Muscle layer of colon (tissue), 2 donors: ENCODE data around the gene PRKCH.

Experiments
- H3K27ac ChIP-seq: one replicate; pipeline ENCODE4 v1.7.0; 2013; ENCODE audit warnings: low read depth, mild to moderate bottlenecking, low read length, moderate library complexity
- H3K27me3 ChIP-seq, 2 donors: one replicate each; pipeline ENCODE4 v1.7.0; 2013; ENCODE audit warnings: low read length in 2 of 2, mild to moderate bottlenecking in 2 of 2; ENCODE audit not compliant: insufficient read depth in 2 of 2, control insufficient read depth in 1 of 2
- H3K36me3 ChIP-seq: one replicate; pipeline ENCODE4 v1.7.0; 2013; ENCODE audit warnings: mild to moderate bottlenecking, low read length; ENCODE audit not compliant: insufficient read depth
- H3K4me1 ChIP-seq: one replicate; pipeline ENCODE4 v1.7.0; 2013; ENCODE audit warnings: mild to moderate bottlenecking, low read length; ENCODE audit not compliant: insufficient read depth
- H3K4me3 ChIP-seq, 2 donors: one replicate each; pipeline ENCODE4 v1.7.0; 2013; ENCODE audit warnings: low read length in 2 of 2, low read depth in 1 of 2, mild to moderate bottlenecking in 1 of 2, moderate library complexity in 1 of 2
- H3K9ac ChIP-seq: one replicate; pipeline ENCODE4 v1.7.0; 2013; ENCODE audit warnings: low read length
- H3K9me3 ChIP-seq: one replicate; pipeline ENCODE4 v1.7.0; 2013; ENCODE audit warnings: mild to moderate bottlenecking, low read length
- donor health status: abdominal sarcoma.
- donor health status: Adenocarcinoma of cecum.

The PRKCH gene

DNA sequence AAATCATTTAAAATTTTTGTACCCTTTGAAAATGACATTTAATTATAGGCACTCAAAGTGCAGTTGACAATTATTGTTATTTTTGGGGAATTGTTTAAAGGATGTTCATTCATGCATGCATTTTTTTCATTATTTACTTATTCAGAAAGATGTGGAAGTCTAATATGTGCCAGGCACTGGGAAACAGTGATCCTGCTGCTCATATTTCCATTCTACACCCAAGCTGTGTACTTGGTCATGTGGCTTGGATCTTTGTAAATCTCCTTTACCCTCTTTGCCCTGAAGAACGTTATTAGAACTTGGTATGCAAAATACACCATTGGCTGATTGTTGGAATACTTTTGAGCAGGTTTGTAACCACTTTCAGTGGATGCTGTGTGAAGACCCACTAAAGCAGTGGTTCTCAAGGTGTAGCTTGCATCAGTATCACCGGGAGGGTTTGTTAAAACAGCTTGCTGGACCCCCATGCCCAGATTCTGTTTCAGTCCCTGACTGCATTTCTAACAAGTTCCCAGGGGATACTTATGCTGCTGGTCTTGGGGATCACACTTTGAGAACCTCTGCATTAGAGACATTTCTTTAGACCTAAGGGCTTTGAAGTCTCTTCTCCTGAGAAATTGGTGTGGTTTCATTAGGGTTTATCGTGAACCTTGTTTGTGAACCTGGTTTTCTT lies 47.5 kb downstream of the PRKCH start:
- Histone ChIP-seq H3K4me3 (no peak overlapping the region), H3K27ac (no peak overlapping the region), H3K9me3 (no peaks in the 10 kb centered on the region), H3K27me3 (no peaks in the 10 kb centered on the region), H3K4me1 (no peaks in the 10 kb centered on the region), H3K9ac (no peak overlapping the region), H3K36me3 (no peaks in the 10 kb centered on the region)

GRCh38 chr14:61369454-61369810 lies 48.1 kb downstream of the PRKCH start:
- H3K36me3 ChIP-seq: no peaks in the 10 kb centered on the region
- H3K4me1 ChIP-seq: no peaks in the 10 kb centered on the region
- no peak overlapping the region for H3K9ac ChIP-seq
- H3K27ac ChIP-seq: no peak overlapping the region
- H3K27me3 ChIP-seq: no peaks in the 10 kb centered on the region
- H3K4me3 ChIP-seq: no peak overlapping the region
- H3K9me3 ChIP-seq: no peaks in the 10 kb centered on the region

DNA sequence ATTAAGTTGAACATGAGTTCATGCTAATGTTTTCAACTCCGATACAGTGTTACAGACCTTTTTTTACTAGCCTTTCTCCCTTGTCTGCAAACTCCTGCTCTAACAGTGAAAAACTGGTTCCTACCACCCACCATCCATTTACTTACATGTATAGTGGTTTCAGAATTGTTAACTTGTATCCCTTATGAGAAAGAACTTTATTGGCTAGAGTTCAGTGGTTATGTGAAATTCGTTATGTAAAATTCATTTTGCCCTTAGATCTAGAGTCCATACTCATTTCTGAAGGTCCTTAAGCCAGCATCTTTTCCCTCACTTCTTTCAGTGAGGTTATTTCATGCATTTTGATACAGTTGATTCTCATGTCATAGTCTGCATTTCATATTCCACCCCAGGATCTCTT lies 51.0 kb downstream of the PRKCH start:
- Histone ChIP-seq H3K4me1 (no peaks in the 10 kb centered on the region), H3K36me3 (no peaks in the 10 kb centered on the region), H3K9me3 (no peaks in the 10 kb centered on the region), H3K27ac (no peak overlapping the region), H3K9ac (no peak overlapping the region), H3K27me3 (no peaks in the 10 kb centered on the region), H3K4me3 (no peak overlapping the region)

DNA sequence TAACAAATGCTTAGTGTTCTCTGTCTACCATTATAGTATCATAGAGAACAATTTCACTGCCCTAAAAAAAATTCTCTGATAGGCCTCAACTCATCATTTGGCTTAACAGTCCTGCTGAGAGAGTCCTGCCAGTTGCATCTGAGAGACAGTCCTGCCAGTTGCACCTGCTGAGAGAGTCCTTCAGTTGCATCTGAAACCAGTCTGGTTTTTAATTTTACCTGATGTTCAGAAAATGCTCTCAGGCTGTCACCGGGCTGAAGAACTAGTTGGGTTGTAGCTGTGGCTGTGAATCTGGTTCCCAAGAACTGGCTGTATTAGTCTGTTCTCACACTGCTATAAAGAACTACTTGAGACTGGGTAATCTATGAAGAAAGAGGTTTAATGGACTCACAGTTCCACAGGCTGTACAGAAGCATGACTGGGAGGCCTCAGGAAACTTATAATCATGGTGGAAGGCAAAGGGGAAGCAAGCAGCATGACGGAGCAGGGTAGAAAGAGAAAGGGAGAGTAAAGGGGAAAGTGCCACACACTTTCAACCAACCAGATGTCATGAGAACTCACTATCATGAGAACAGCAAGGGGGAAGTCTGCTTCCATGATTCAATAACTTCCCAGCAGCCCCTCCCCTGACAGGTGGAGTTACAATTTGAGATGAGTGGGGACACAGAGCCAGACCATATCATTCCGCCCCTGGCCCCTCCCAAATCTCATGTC lies 51.6 kb downstream of the PRKCH start:
- no peaks in the 10 kb centered on the region for H3K36me3 ChIP-seq

GRCh38 chr14:61374284-61374683 lies 52.9 kb downstream of the PRKCH start:
- H3K9me3 ChIP-seq: no peaks in the 10 kb centered on the region
- no peaks in the 10 kb centered on the region for H3K36me3 ChIP-seq
- no peak overlapping the region for H3K4me3 ChIP-seq
- no peaks in the 10 kb centered on the region for H3K27me3 ChIP-seq
- no peak overlapping the region for H3K27ac ChIP-seq
- no peaks in the 10 kb centered on the region for H3K4me1 ChIP-seq
- no peak overlapping the region for H3K9ac ChIP-seq

More for the DNA sequence above, 51.6 kb downstream of the PRKCH start:
- no peaks in the 10 kb centered on the region for H3K9me3 ChIP-seq
- no peaks in the 10 kb centered on the region for H3K4me1 ChIP-seq
- H3K27ac ChIP-seq: no peak overlapping the region
- no peak overlapping the region for H3K4me3 ChIP-seq
- no peaks in the 10 kb centered on the region for H3K27me3 ChIP-seq
- no peak overlapping the region for H3K9ac ChIP-seq

GRCh38 chr14:61375218-61375617 lies 53.8 kb downstream of the PRKCH start:
- Histone ChIP-seq H3K9ac (no peak overlapping the region), H3K4me3 (no peak overlapping the region), H3K27ac (no peak overlapping the region)

DNA sequence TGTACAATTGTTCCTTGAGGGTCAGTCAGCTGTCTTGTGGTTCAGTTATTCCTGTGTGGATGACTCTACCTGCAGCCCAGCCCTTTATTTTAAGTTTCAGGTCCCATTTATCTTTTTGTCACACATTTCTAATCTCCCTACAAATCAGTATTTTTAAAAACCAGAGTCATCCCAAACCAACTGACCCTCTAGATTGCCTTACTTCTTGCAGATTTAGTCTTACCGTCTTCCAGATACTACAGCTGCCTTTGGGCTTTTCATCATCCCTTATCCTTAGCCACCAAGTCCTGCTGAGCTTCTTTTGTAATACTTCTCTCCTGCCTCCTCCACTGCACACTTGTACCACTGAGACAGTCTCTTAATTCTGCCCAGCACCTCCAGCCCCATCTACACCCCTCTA lies 54.9 kb downstream of the PRKCH start:
- Histone ChIP-seq H3K4me3 (no peak overlapping the region), H3K36me3 (no peaks in the 10 kb centered on the region), H3K9me3 (no peaks in the 10 kb centered on the region), H3K27me3 (no peaks in the 10 kb centered on the region), H3K27ac (no peak overlapping the region), H3K9ac (no peak overlapping the region), H3K4me1 (no peaks in the 10 kb centered on the region)

More at GRCh38 chr14:61375218-61375617, 53.8 kb downstream of the PRKCH start:
- Histone ChIP-seq H3K36me3 (no peaks in the 10 kb centered on the region), H3K4me1 (no peaks in the 10 kb centered on the region), H3K9me3 (no peaks in the 10 kb centered on the region), H3K27me3 (no peaks in the 10 kb centered on the region)

- H3K4me3 ChIP-seq: no peak overlapping the region
- H3K4me1 ChIP-seq: no peaks in the 10 kb centered on the region
- no peaks in the 10 kb centered on the region for H3K9me3 ChIP-seq
- H3K27me3 ChIP-seq: no peaks in the 10 kb centered on the region
- H3K36me3 ChIP-seq: no peaks in the 10 kb centered on the region
- H3K27ac ChIP-seq: no peak overlapping the region
- no peak overlapping the region for H3K9ac ChIP-seq
Observed at GRCh38 chr14:61377749-61378148, 56.4 kb downstream of the PRKCH start.

- no peaks in the 10 kb centered on the region for H3K36me3 ChIP-seq
- no peaks in the 10 kb centered on the region for H3K27me3 ChIP-seq
- no peak overlapping the region for H3K27ac ChIP-seq
- no peak overlapping the region for H3K9ac ChIP-seq
- H3K4me1 ChIP-seq: no peaks in the 10 kb centered on the region
- H3K4me3 ChIP-seq: no peak overlapping the region
- no peaks in the 10 kb centered on the region for H3K9me3 ChIP-seq
Observed at GRCh38 chr14:61379639-61380184, 58.3 kb downstream of the PRKCH start.

DNA sequence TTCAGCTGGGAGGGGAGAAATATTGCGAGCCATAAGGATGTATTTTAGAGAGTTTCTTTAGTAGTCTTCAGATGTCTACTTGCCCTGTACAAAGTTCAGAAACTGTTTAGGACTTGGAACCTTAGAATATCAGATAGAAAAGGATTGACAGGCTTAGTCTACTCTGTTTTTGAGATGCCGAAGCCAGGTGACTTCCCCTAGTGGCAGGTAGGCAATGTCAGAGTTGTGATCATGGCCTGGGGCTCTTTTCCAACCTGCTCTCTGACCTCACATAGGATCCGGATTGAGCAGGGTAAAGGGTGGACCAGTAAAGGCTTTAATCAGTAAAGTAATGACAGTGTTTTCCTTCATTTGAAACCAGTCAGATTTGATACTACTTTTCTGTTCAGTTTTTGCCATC lies 59.6 kb downstream of the PRKCH start:
- Histone ChIP-seq H3K27ac (no peak overlapping the region), H3K4me1 (no peaks in the 10 kb centered on the region), H3K9me3 (no peaks in the 10 kb centered on the region), H3K9ac (no peak overlapping the region), H3K4me3 (no peak overlapping the region), H3K27me3 (no peaks in the 10 kb centered on the region), H3K36me3 (no peaks in the 10 kb centered on the region)

DNA sequence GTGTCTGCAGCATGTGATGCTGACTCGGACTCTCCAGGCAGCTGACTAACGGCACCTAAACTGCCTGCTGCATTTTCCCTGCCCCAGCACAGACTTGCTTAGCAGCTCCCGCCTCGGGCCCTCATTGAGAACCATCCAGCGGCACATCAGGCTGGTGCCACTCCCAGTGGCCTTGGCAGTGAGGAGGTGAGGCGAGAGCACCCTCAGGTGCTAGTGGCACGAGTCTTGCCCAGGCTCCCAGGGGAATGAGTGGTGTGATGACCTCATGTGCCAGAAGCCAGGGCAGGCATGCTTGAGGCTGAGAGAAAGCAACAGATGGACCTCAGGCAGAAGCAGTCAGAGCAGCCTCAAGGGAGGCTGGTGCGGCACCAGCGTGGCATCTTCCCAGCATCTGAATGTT lies 60.2 kb downstream of the PRKCH start:
- Histone ChIP-seq H3K36me3 (no peaks in the 10 kb centered on the region), H3K9me3 (no peaks in the 10 kb centered on the region), H3K4me1 (no peaks in the 10 kb centered on the region), H3K27me3 (no peaks in the 10 kb centered on the region), H3K27ac (no peak overlapping the region), H3K4me3 (no peak overlapping the region), H3K9ac (no peak overlapping the region)

GRCh38 chr14:61382842-61383241 lies 61.5 kb downstream of the PRKCH start:
- Histone ChIP-seq H3K27me3 (no peaks in the 10 kb centered on the region), H3K9ac (no peak overlapping the region), H3K4me3 (no peak overlapping the region), H3K27ac (no peak overlapping the region), H3K36me3 (no peaks in the 10 kb centered on the region), H3K4me1 (no peaks in the 10 kb centered on the region), H3K9me3 (no peaks in the 10 kb centered on the region)
